Neural progenitor cell (in vitro differentiated cells): ENCODE results near the gene SYNRG.

Experiments used
- CTCF ChIP-seq: fragments of 200-600 bp; sonication (generic); IDR thresholded peaks from 2 replicates; pipeline ENCODE4 v1.5.1; 2017; ENCODE audit warnings: antibody characterized with exemption, mild to moderate bottlenecking
- EZH2phosphoT487 ChIP-seq: fragments of 200-600 bp; sonication (generic); IDR thresholded peaks from 2 replicates; pipeline ENCODE4 v1.6.1; 2017; ENCODE audit warnings: antibody characterized with exemption

- TF ChIP-seq CTCF: no peak
- TF ChIP-seq EZH2phosphoT487: no peak
Observed at GRCh38 chr17:37598145-37598544, 11.1 kb downstream of the SYNRG start.
